GM12891 (cell line): ENCODE measurements around the gene DARS1.

ENCODE experiments used
- DNase-seq: peaks from one replicate; pipeline ENCODE4 v3.0.0; 2011; ENCODE audit warnings: low spot score; ENCODE audit not compliant: insufficient read length
- FAIRE-seq: peaks from 2 replicates; lab custom pipeline; 2011; peaks lifted over from hg19 to GRCh38; lab: Jason Lieb, UNC
- PAX5 ChIP-seq: IDR thresholded peaks from 2 replicates; pipeline ENCODE4 v1.6.1; 2011; ENCODE audit warnings: low read length, moderate library complexity, mild to moderate bottlenecking; ENCODE audit not compliant: insufficient read depth, severe bottlenecking
- POLR2A ChIP-seq: IDR thresholded peaks from 2 replicates; pipeline ENCODE4 v1.6.1; 2011; ENCODE audit warnings: low read depth, low read length, control low read depth
- POLR2AphosphoS5 ChIP-seq: IDR thresholded peaks from 2 replicates; pipeline ENCODE4 v1.6.1; 2011; ENCODE audit warnings: low read depth, low read length, control low read depth
- POU2F2 ChIP-seq: IDR thresholded peaks from 2 replicates; pipeline ENCODE4 v1.6.1; 2011; ENCODE audit warnings: low read depth, mild to moderate bottlenecking, control low read depth, low read length, moderate library complexity
- SPI1 ChIP-seq: IDR thresholded peaks from 2 replicates; pipeline ENCODE4 v1.6.1; 2011; ENCODE audit warnings: low read depth, low read length, control low read depth
- TAF1 ChIP-seq: IDR thresholded peaks from 2 replicates; pipeline ENCODE4 v1.6.1; 2011; ENCODE audit warnings: low read depth, low read length, control low read depth

DARS1 gene

GRCh38 chr2:135874777-135875365, 110.6 kb downstream of the DARS1 start:
- FAIRE-seq: peak; percentile 20
- no peak for DNase-seq
- TF ChIP-seq POLR2A (0 out of 2 replicates have a peak, but pooled peaks have one; percentile 56), POLR2AphosphoS5 (0 out of 2 replicates have a peak, but pooled peaks have one; percentile 41), POU2F2 (no peak)

- no peak for TF ChIP-seq PAX5
- no peak for TF ChIP-seq POLR2A
- TF ChIP-seq TAF1: no peak
- TF ChIP-seq SPI1: no peak
- TF ChIP-seq POLR2AphosphoS5: no peak
- FAIRE-seq (no peak), DNase-seq (no peak)
Observed at GRCh38 chr2:135870571-135870970, 114.9 kb downstream of the DARS1 start.

- TF ChIP-seq TAF1 (no peak), SPI1 (no peak), POU2F2 (no peak), PAX5 (no peak)
- FAIRE-seq (no peak), DNase-seq (no peak)
Observed at GRCh38 chr2:135863233-135863632, 122.2 kb downstream of the DARS1 start.

GRCh38 chr2:135862718-135863117, 122.7 kb downstream of the DARS1 start:
- FAIRE-seq (no peak), DNase-seq (no peak)
- no peak for TF ChIP-seq POLR2AphosphoS5
- TF ChIP-seq TAF1: no peak
- no peak for TF ChIP-seq POU2F2
- TF ChIP-seq POLR2A: no peak
- TF ChIP-seq SPI1: no peak
- TF ChIP-seq PAX5: no peak
